ENCODE results near the gene TIGD3. TPM values are rescaled to one million over a fixed set of nuclear protein-coding genes. Genes with fewer than 3 reads are reported as not detected.

The TIGD3 gene
- total and polyA plus RNA-seq, 7 experiments from 2014 or later, result 0.39 to 2.0 (median 1.1) TPM

Other genes starting within 250 kb of the TIGD3 start
- 10 to 100 TPM; 21.6 to 37.8 (median 30.8) TPM for gene TM7SF2, start 242.9 kb upstream of the TIGD3 start, total RNA-seq
- gene TM7SF2, start 242.9 kb upstream of the TIGD3 start, polyA plus RNA-seq, result 10 to 100 TPM; 15.0 to 21.1 TPM
- 10 to 100 TPM in 4 of 5 experiments, 1 to 10 TPM in 1; 9.9 to 18.2 (median 11.3) TPM for gene ZNHIT2, start 237.1 kb upstream of the TIGD3 start, total RNA-seq
- 10 to 100 TPM; 29.9 to 35.6 TPM for gene ZNHIT2, start 237.1 kb upstream of the TIGD3 start, polyA plus RNA-seq
- 1,000 to 10,000 TPM; 1,053 to 1,849 (median 1,722) TPM for gene FAU, start 232.6 kb upstream of the TIGD3 start, total RNA-seq
- 1,000 to 10,000 TPM; 1,055 to 1,372 TPM for gene FAU, start 232.6 kb upstream of the TIGD3 start, polyA plus RNA-seq
- 10 to 100 TPM; 38.1 to 65.5 (median 51.9) TPM for gene MRPL49, start 232.4 kb upstream of the TIGD3 start, total RNA-seq
- 100 to 1,000 TPM in 1 of 2 donors, 10 to 100 TPM in 1; 93.7 to 102 TPM for gene MRPL49, start 232.4 kb upstream of the TIGD3 start, polyA plus RNA-seq
- 10 to 100 TPM; 61.0 to 84.6 (median 67.9) TPM for gene SYVN1, start 220.2 kb upstream of the TIGD3 start, total RNA-seq
- 10 to 100 TPM in 1 of 2 donors, 1 to 10 TPM in 1; 8.6 to 15.0 TPM for gene SYVN1, start 220.2 kb upstream of the TIGD3 start, polyA plus RNA-seq
- not detected for gene SPDYC, start 184.5 kb upstream of the TIGD3 start, total RNA-seq
- not detected for gene SPDYC, start 184.5 kb upstream of the TIGD3 start, polyA plus RNA-seq
- gene CAPN1, start 172.8 kb upstream of the TIGD3 start, total RNA-seq, result 100 to 1,000 TPM in 3 of 5 experiments, 10 to 100 TPM in 2; 93.6 to 195 (median 130) TPM
- gene CAPN1, start 172.8 kb upstream of the TIGD3 start, polyA plus RNA-seq, result 10 to 100 TPM; 73.1 to 78.8 TPM
- 10 to 100 TPM; 13.4 to 51.6 (median 27.8) TPM for gene POLA2, start 92.8 kb upstream of the TIGD3 start, total RNA-seq
- gene POLA2, start 92.8 kb upstream of the TIGD3 start, polyA plus RNA-seq, result 10 to 100 TPM in 1 of 2 donors, 1 to 10 TPM in 1; 9.0 to 12.9 TPM
- 1 to 10 TPM in 2 of 5 experiments, under 1 TPM in 3; 0.58 to 1.8 (median 0.89) TPM for gene CDC42EP2, start 39.9 kb upstream of the TIGD3 start, total RNA-seq
- not detected for gene CDC42EP2, start 39.9 kb upstream of the TIGD3 start, polyA plus RNA-seq
- gene DPF2, start 20.9 kb upstream of the TIGD3 start, total RNA-seq, result 10 to 100 TPM; 45.3 to 99.3 (median 88.1) TPM
- gene DPF2, start 20.9 kb upstream of the TIGD3 start, polyA plus RNA-seq, result 10 to 100 TPM; 52.4 to 70.6 TPM
- gene SLC25A45, start 27.9 kb downstream of the TIGD3 start, total RNA-seq, result 10 to 100 TPM; 20.2 to 90.6 (median 34.1) TPM
- 10 to 100 TPM; 12.3 to 21.3 TPM for gene SLC25A45, start 27.9 kb downstream of the TIGD3 start, polyA plus RNA-seq
- 10 to 100 TPM; 28.9 to 66.8 (median 44.7) TPM for gene FRMD8, start 31.9 kb downstream of the TIGD3 start, total RNA-seq
- gene FRMD8, start 31.9 kb downstream of the TIGD3 start, polyA plus RNA-seq, result 10 to 100 TPM; 39.3 to 55.8 TPM
- 1,000 to 10,000 TPM in 1 of 5 experiments, 100 to 1,000 TPM in 4; 358 to 1,454 (median 414) TPM for gene NEAT1, start 68.0 kb downstream of the TIGD3 start, total RNA-seq
- gene NEAT1, start 68.0 kb downstream of the TIGD3 start, polyA plus RNA-seq, result 1 to 10 TPM; 2.5 to 2.6 TPM
- gene MALAT1, start 144.3 kb downstream of the TIGD3 start, total RNA-seq, result over 10,000 TPM in 4 of 5 experiments, 1,000 to 10,000 TPM in 1; 8,375 to 32,234 (median 31,408) TPM
- 1,000 to 10,000 TPM in 1 of 2 donors, 100 to 1,000 TPM in 1; 734 to 5,106 TPM for gene MALAT1, start 144.3 kb downstream of the TIGD3 start, polyA plus RNA-seq
- 10 to 100 TPM; 63.2 to 79.8 (median 70.4) TPM for gene SCYL1, start 170.3 kb downstream of the TIGD3 start, total RNA-seq
- 10 to 100 TPM; 27.0 to 69.1 TPM for gene SCYL1, start 170.3 kb downstream of the TIGD3 start, polyA plus RNA-seq
- gene LTBP3, start 203.6 kb downstream of the TIGD3 start, total RNA-seq, result 100 to 1,000 TPM in 4 of 5 experiments, 10 to 100 TPM in 1; 91.4 to 288 (median 280) TPM
- 10 to 100 TPM; 18.7 to 41.2 TPM for gene LTBP3, start 203.6 kb downstream of the TIGD3 start, polyA plus RNA-seq
- gene ZNRD2, start 215.7 kb downstream of the TIGD3 start, total RNA-seq, result 10 to 100 TPM; 29.1 to 40.9 (median 32.9) TPM
- 10 to 100 TPM; 82.6 to 86.0 TPM for gene ZNRD2, start 215.7 kb downstream of the TIGD3 start, polyA plus RNA-seq
- 10 to 100 TPM; 33.0 to 59.7 (median 45.3) TPM for gene FAM89B, start 217.8 kb downstream of the TIGD3 start, total RNA-seq
- 100 to 1,000 TPM in 1 of 2 donors, 10 to 100 TPM in 1; 87.7 to 115 TPM for gene FAM89B, start 217.8 kb downstream of the TIGD3 start, polyA plus RNA-seq
- gene EHBP1L1, start 221.3 kb downstream of the TIGD3 start, total RNA-seq, result 100 to 1,000 TPM; 108 to 207 (median 128) TPM
- gene EHBP1L1, start 221.3 kb downstream of the TIGD3 start, polyA plus RNA-seq, result 10 to 100 TPM; 12.3 to 14.2 TPM
- 1 to 10 TPM; 2.1 to 9.2 (median 4.8) TPM for gene KCNK7, start 241.0 kb downstream of the TIGD3 start, total RNA-seq
- gene KCNK7, start 241.0 kb downstream of the TIGD3 start, polyA plus RNA-seq, result under 1 TPM in 1 of 2 donors, not detected in 1; 0.25 TPM